ENCODE measurements around the gene GOLT1A.

GRCh38 chr1:204170494-204171155 is 43.2 kb downstream of the GOLT1A start:
- TF ChIP-seq, protein P1, sequence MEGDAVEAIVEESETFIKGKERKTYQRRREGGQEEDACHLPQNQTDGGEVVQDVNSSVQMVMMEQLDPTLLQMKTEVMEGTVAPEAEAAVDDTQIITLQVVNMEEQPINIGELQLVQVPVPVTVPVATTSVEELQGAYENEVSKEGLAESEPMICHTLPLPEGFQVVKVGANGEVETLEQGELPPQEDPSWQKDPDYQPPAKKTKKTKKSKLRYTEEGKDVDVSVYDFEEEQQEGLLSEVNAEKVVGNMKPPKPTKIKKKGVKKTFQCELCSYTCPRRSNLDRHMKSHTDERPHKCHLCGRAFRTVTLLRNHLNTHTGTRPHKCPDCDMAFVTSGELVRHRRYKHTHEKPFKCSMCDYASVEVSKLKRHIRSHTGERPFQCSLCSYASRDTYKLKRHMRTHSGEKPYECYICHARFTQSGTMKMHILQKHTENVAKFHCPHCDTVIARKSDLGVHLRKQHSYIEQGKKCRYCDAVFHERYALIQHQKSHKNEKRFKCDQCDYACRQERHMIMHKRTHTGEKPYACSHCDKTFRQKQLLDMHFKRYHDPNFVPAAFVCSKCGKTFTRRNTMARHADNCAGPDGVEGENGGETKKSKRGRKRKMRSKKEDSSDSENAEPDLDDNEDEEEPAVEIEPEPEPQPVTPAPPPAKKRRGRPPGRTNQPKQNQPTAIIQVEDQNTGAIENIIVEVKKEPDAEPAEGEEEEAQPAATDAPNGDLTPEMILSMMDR (IDR thresholded peaks at IDR 0.05): no peak
- no peak for TF ChIP-seq POLR2A (IDR thresholded peaks at IDR 0.05)
